Natural killer cell (primary cell): ENCODE data around the gene ALDH1L1. TPM values are rescaled to one million over a fixed set of nuclear protein-coding genes. Genes with fewer than 3 reads are reported as not detected.

Experiments used
- ATAC-seq, 3 donors: fragments of 150-1000 bp in 2 of 3; fragments of 200-7000 bp in 1 of 3; cut with Tn5 transposase; 1 replicate in 1 of 3; 2 replicates in 2 of 3; pipeline ENCODE4 v1.10.0; 2021; ENCODE audit warnings: mild to moderate bottlenecking in 2 of 3, moderate library complexity in 2 of 3
- DNase-seq, 2 donors: peaks; one replicate each; pipeline versions ENCODE4 v3.0.0 to v3.0.0-alpha.2; 2013 to 2021; ENCODE audit warnings: mixed read lengths in 1 of 2
- H3K27ac ChIP-seq: one replicate; pipeline ENCODE4 v1.5.1; 2013; ENCODE audit warnings: mild to moderate bottlenecking, low read length
- H3K27me3 ChIP-seq: one replicate; pipeline ENCODE4 v1.6.1; 2013; ENCODE audit warnings: low read length; ENCODE audit not compliant: control insufficient read depth, insufficient read depth
- H3K36me3 ChIP-seq: one replicate; pipeline ENCODE4 v1.6.1; 2013; ENCODE audit warnings: low read length; ENCODE audit not compliant: control insufficient read depth, insufficient read depth
- H3K4me1 ChIP-seq: one replicate; pipeline ENCODE4 v1.6.1; 2013; ENCODE audit warnings: low read length; ENCODE audit not compliant: control insufficient read depth, insufficient read depth
- H3K4me3 ChIP-seq: one replicate; pipeline ENCODE4 v1.5.1; 2013; ENCODE audit warnings: low read length
- H3K9me3 ChIP-seq: one replicate; pipeline ENCODE4 v1.6.1; 2013; ENCODE audit warnings: low read length; ENCODE audit not compliant: control insufficient read depth, insufficient read depth
- H3K27ac Mint-ChIP-seq, 2 donors: one replicate each; pipeline ENCODE4 v1.8.0; 2022; ENCODE audit warnings: mild to moderate bottlenecking in 2 of 2, mixed read lengths in 2 of 2, moderate library complexity in 1 of 2
- H3K27me3 Mint-ChIP-seq, 2 donors: one replicate each; pipeline ENCODE4 v1.8.0; 2022; ENCODE audit warnings: low read depth in 2 of 2, mixed read lengths in 2 of 2
- H3K36me3 Mint-ChIP-seq: one replicate; pipeline ENCODE4 v1.8.0; 2022; ENCODE audit warnings: mixed read lengths
- H3K4me1 Mint-ChIP-seq, 2 donors: one replicate each; pipeline ENCODE4 v1.8.0; 2022; ENCODE audit warnings: mixed read lengths in 2 of 2
- H3K4me3 Mint-ChIP-seq: one replicate; pipeline ENCODE4 v1.8.0; 2022; ENCODE audit warnings: mild to moderate bottlenecking, moderate library complexity, mixed read lengths
- H3K9me3 Mint-ChIP-seq, 2 donors: one replicate each; pipeline ENCODE4 v1.8.0; 2022; ENCODE audit warnings: mixed read lengths in 2 of 2
- CTCF ChIP-seq: fragments of 200-600 bp; IDR thresholded peaks from one replicate; pipeline ENCODE4 v1.8.0; 2022; ENCODE audit warnings: antibody characterized with exemption
- WGBS: methylation state at CpG from one replicate; pipeline ENCODE4 v1.1.7; 2013; ENCODE audit warnings: missing lambda C conversion rate; ENCODE audit not compliant: insufficient coverage; 5-methylcytosine and 5-hydroxymethylcytosine counted together
- intact Hi-C: fragments of 100-400 bp; cut with micrococcal nuclease; formaldehyde crosslinking; loops from one replicate; pipeline ENCODE4 v1.14.2; 2022
- total RNA-seq, 4 donors: library from RNA; stranded (reverse); fragments of 120-200 nt in 1 of 4; gene quantifications; one replicate each; pipeline versions ENCODE4 v1.2.3 to v1.2.4, GENCODE V29; 2013 to 2022

ALDH1L1 gene
- total RNA-seq, 3 donors from 2014 or later (not counting 1 experiment from before 2014, with no cell fraction given) = not detected

- no peaks in the 10 kb centered on the region for H3K27me3 Mint-ChIP-seq
- no peaks in the 10 kb centered on the region for H3K36me3 Mint-ChIP-seq
- no peaks in the 10 kb centered on the region for H3K9me3 Mint-ChIP-seq
- H3K4me1 Mint-ChIP-seq = peaks cover 21 to 30% of the 10 kb centered on the region in 2 donors
- H3K27me3 ChIP-seq = no peaks in the 10 kb centered on the region
- H3K4me3 Mint-ChIP-seq = peak overlapping the region; percentile 62
- intact Hi-C loops = no loop called here
- DNase-seq (no peak), ATAC-seq (no peak)
- H3K36me3 ChIP-seq = no peaks in the 10 kb centered on the region
- WGBS = 98% methylated on average over 5 of the region's 5 CpGs
- no peaks in the 10 kb centered on the region for H3K9me3 ChIP-seq
- H3K27ac ChIP-seq = no peak overlapping the region
- peak overlapping the region in 1 of 2 donors; percentile 58 for H3K27ac Mint-ChIP-seq
- H3K4me3 ChIP-seq = no peak overlapping the region
- H3K4me1 ChIP-seq = peaks cover 14% of the 10 kb centered on the region
- no peak for TF ChIP-seq CTCF
Measured at GRCh38 chr3:126080970-126081369, 99.4 kb downstream of the ALDH1L1 start.

- no peaks in the 10 kb centered on the region for H3K27me3 Mint-ChIP-seq
- Histone ChIP-seq H3K4me1 (peaks cover 9% of the 10 kb centered on the region), H3K9me3 (no peaks in the 10 kb centered on the region), H3K27ac (no peak overlapping the region), H3K4me3 (no peak overlapping the region), H3K27me3 (no peaks in the 10 kb centered on the region), H3K36me3 (no peaks in the 10 kb centered on the region)
- TF ChIP-seq CTCF = no peak
- H3K4me3 Mint-ChIP-seq = no peak overlapping the region
- ATAC-seq = no peak
- no peaks in the 10 kb centered on the region for H3K36me3 Mint-ChIP-seq
- H3K9me3 Mint-ChIP-seq = no peaks in the 10 kb centered on the region
- intact Hi-C loops = no loop called here
- H3K4me1 Mint-ChIP-seq = peaks cover 6 to 12% of the 10 kb centered on the region in 2 donors
- no peak overlapping the region for H3K27ac Mint-ChIP-seq
- no peak for DNase-seq
- WGBS = 88% methylated on average over 3 of the region's 4 CpGs
Measured at GRCh38 chr3:126078866-126079265, 101.5 kb downstream of the ALDH1L1 start.

- intact Hi-C loops = no loop called here
- no peak overlapping the region for H3K4me3 ChIP-seq
- Mint-ChIP-seq H3K27ac (no peak overlapping the region), H3K27me3 (no peaks in the 10 kb centered on the region), H3K4me1 (peaks cover 0 to 8% of the 10 kb centered on the region in 2 donors), H3K36me3 (no peaks in the 10 kb centered on the region), H3K4me3 (no peak overlapping the region), H3K9me3 (no peaks in the 10 kb centered on the region)
- no peak overlapping the region for H3K27ac ChIP-seq
- H3K36me3 ChIP-seq = no peaks in the 10 kb centered on the region
- H3K4me1 ChIP-seq = peaks cover under 1% of the 10 kb centered on the region
- ATAC-seq (no peak), DNase-seq (no peak)
- TF ChIP-seq CTCF = no peak
- no peaks in the 10 kb centered on the region for H3K27me3 ChIP-seq
- WGBS = 97% methylated on average over 11 of the region's 11 CpGs
- no peaks in the 10 kb centered on the region for H3K9me3 ChIP-seq
Measured at GRCh38 chr3:126077754-126078153, 102.6 kb downstream of the ALDH1L1 start.

GRCh38 chr3:126076140-126076539, 104.2 kb downstream of the ALDH1L1 start:
- H3K4me1 ChIP-seq = no peaks in the 10 kb centered on the region
- H3K27me3 Mint-ChIP-seq = no peaks in the 10 kb centered on the region
- H3K27me3 ChIP-seq = no peaks in the 10 kb centered on the region
- TF ChIP-seq CTCF = no peak
- H3K4me3 ChIP-seq = no peak overlapping the region
- no peak overlapping the region for H3K27ac Mint-ChIP-seq
- H3K27ac ChIP-seq = no peak overlapping the region
- no peak overlapping the region for H3K4me3 Mint-ChIP-seq
- no peaks in the 10 kb centered on the region for H3K36me3 Mint-ChIP-seq
- no peak for DNase-seq
- H3K9me3 Mint-ChIP-seq = no peaks in the 10 kb centered on the region
- no peaks in the 10 kb centered on the region for H3K36me3 ChIP-seq
- ATAC-seq = no peak
- intact Hi-C loops = no loop called here
- H3K9me3 ChIP-seq = no peaks in the 10 kb centered on the region
- peaks cover 0 to 8% of the 10 kb centered on the region in 2 donors for H3K4me1 Mint-ChIP-seq
